ENCODE measurements around the gene RACK1. TPM values are rescaled to one million over a fixed set of nuclear protein-coding genes. Genes with fewer than 3 reads are reported as not detected.
"Not testable (repeated sequence)": the region's sequence is repeated elsewhere in the genome, so short reads cannot be mapped to it uniquely, and the experiment has no call there.

RACK1 gene
- total RNA-seq, 1 experiment from 2014 or later = 4,541 TPM

DNA sequence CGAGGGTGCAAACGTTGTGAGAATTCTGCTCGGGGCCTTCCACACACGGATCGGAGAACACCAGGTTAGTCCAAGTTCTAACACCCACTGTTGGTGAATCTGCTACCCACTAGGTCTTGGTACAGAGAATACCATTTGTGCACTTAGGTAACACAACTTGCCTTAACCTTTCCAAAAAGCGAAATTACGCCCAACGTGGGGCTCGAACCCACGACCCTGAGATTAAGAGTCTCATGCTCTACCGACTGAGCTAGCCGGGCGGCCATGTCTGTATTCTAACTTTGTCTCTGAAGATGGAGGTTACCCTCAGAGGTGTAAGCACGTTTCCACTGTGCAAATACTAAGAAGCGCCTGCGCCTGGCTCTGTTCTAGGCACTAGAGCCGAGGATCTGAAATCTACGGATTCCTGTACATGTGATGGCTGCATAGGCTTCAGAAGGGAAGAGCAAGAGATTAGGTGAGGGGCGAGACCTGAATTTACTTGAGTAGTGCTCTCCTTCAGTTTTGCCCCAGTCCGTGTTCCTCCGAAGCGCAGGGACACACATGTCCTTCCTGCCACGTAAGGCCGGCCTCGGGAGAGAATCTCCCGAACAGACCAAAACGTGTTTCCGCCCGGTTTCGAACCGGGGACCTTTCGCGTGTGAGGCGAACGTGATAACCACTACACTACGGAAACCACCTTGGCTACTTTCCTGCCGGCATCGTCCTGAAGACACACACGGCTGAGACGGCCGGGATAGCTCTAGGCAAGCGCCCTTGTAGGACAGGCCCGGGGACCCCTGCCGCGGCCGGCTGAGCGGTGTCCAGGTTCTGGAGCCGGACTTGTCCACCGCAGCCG is 21.7 kb downstream of the RACK1 start:
- peak; percentile 98 for DNase-seq (ENCODE audit: low read depth)
- in situ Hi-C loops (cut with HindIII; ENCODE audit: low pct_unique_long_range_greater_than_20kb, low sequenced_read_pairs) = no loop called here

GRCh38 chr5:181221105-181221791 is 22.5 kb downstream of the RACK1 start:
- no peak for DNase-seq (ENCODE audit: low read depth)
- in situ Hi-C loops (cut with HindIII; ENCODE audit: low pct_unique_long_range_greater_than_20kb, low sequenced_read_pairs) = no loop called here

GRCh38 chr5:181220178-181220515 is 23.6 kb downstream of the RACK1 start:
- DNase-seq (ENCODE audit: low read depth) = no peak
- in situ Hi-C loops (cut with HindIII; ENCODE audit: low pct_unique_long_range_greater_than_20kb, low sequenced_read_pairs) = no loop called here

DNA sequence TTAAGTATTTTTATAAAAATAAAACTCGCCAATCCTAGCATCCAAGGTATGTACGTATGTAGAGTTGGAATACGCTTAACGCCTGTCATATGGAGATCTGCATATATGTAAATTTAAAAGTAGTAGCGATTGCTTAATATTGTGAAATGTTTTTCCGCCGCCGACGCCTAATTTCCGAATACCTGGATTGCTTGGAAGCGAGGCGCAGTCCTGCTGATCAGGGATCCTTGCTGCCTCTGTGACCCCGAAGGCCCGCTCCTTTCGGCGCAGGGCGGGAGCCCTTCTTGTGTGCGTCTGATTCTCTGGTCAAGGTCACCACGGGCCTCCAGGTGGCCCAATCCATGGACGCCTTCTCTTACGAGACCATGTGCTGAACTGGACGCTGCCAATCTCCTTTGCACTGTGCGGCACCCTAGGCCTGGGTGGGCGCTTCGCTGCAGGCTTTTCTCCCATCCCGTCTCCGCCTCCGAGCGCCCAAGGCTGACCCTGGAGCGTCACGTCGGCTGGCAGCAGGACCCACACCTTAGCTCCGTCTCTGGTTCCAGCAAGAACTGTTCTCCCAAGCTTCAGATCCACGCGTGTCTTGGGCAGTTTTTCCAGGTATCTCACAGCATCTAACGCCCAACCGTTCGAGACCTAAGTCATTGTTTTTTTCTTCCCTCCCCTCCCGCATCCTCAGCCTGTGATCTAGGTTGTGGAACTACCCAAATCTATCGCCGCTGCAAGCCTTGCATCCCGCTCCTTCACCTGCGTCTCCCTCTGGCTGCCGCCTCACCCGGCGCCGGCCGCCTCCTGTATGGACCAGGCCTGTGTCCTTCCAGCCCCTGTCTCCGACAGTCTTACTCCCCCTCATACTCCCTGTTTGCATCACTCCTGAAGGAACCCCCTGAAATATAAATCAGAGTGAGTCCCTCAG is 24.2 kb downstream of the RACK1 start:
- in situ Hi-C loops (cut with HindIII; ENCODE audit: low pct_unique_long_range_greater_than_20kb, low sequenced_read_pairs) = no loop called here
- DNase-seq (ENCODE audit: low read depth) = no peak

DNA sequence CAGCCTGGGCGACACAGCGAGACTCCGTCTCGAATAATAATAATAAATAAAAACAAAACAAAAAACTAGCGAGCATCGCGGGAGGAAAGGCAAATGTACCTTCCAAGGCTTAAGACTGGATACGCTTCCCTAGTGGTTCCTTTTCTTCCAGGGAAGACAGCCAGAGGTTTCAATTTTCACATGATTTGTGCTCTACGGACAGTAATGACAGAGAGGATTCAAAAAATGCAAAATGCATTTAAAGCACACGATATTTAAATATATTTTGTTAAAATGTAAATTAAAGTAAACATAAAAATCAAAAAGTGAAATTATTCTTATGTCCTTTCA is 24.9 kb downstream of the RACK1 start:
- in situ Hi-C loops (cut with HindIII; ENCODE audit: low pct_unique_long_range_greater_than_20kb, low sequenced_read_pairs) = no loop called here
- no peak for DNase-seq (ENCODE audit: low read depth)

GRCh38 chr5:181217803-181218062 is 26.0 kb downstream of the RACK1 start:
- no peak for DNase-seq (ENCODE audit: low read depth)
- in situ Hi-C loops (cut with HindIII; ENCODE audit: low pct_unique_long_range_greater_than_20kb, low sequenced_read_pairs) = no loop called here

- in situ Hi-C loops (cut with HindIII; ENCODE audit: low pct_unique_long_range_greater_than_20kb, low sequenced_read_pairs) = no loop called here
- DNase-seq (ENCODE audit: low read depth) = peak; percentile 83
Observed at GRCh38 chr5:181217111-181217802, 26.4 kb downstream of the RACK1 start.

DNA sequence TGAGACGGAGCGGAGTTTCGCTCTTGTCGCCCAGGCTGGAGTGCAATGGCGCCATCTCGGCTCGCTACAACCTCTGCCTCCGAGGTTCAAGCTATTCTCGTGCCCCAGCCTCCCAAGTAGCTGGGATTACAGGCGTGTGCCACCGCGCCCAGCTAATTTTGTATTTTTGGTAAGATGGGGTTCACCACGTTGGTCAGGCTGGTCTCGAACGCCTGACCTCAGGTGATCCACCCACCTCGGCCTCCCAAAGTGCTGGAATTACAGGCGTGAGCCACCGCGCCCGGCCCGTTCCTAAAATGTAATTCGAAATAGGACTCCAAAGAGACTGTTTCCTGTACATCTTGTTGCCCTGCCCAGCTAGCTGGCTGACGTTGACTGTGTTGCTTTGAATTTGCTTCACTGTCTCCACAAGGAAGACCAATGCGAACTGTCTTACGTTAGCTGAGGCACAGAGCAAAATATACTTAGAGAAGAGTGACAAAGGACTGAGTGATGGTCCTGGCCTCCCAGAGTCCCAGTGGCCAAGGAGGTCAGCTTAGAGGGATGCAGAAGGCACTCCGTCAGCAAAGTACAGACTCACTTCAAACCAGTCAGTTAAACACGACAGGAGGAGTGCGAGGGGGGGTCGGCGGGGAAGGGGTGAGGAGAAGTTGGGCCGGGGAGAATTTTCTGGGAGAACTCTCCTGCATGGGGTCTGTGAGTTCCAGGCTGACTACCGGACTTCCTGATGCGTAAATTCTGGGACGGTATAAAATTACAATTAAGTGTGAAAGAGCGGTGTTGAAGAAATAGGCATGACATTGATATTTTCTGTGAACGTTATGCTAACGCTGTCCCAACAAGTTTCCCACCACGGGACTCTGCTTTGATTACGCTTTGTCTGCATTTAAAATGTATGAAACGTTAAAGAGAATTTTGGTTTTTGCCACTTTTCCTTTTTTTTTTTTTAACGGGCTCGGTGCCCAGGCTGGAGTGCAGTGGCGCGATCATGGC is 27.4 kb downstream of the RACK1 start:
- DNase-seq (ENCODE audit: low read depth) = peak; percentile 74

GRCh38 chr5:181214249-181214648 is 29.5 kb downstream of the RACK1 start:
- in situ Hi-C loops (cut with HindIII; ENCODE audit: low pct_unique_long_range_greater_than_20kb, low sequenced_read_pairs) = not testable (repeated sequence)

More for the DNA sequence above, 27.4 kb downstream of the RACK1 start:
- in situ Hi-C loops (cut with HindIII; ENCODE audit: low pct_unique_long_range_greater_than_20kb, low sequenced_read_pairs) = no loop called here

GRCh38 chr5:181212934-181213333 is 30.8 kb downstream of the RACK1 start:
- DNase-seq (ENCODE audit: low read depth) = no peak
- in situ Hi-C loops (cut with HindIII; ENCODE audit: low pct_unique_long_range_greater_than_20kb, low sequenced_read_pairs) = no loop called here

More at GRCh38 chr5:181214249-181214648, 29.5 kb downstream of the RACK1 start:
- not testable (repeated sequence) for DNase-seq (ENCODE audit: low read depth)

DNA sequence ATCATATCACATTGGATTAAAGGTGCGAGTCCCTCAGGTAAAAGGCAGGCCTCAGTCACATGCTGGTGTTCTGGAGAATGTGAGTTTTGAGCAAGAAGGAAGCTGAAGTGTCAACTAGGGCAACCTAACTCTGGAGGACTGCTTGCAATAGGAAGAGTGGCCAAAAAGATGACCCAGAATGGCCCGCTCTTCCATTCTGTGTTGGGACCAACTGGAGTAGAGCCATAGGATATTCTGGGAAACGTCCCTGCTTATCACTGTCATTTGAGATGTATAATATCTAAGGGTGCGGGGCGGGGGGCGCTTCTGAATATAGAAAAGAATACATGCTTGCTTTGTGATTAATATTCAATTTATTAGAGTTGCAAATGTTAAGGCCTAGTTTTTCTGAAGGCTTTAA is 31.6 kb downstream of the RACK1 start:
- DNase-seq (ENCODE audit: low read depth) = no peak
- in situ Hi-C loops (cut with HindIII; ENCODE audit: low pct_unique_long_range_greater_than_20kb, low sequenced_read_pairs) = no loop called here

DNA sequence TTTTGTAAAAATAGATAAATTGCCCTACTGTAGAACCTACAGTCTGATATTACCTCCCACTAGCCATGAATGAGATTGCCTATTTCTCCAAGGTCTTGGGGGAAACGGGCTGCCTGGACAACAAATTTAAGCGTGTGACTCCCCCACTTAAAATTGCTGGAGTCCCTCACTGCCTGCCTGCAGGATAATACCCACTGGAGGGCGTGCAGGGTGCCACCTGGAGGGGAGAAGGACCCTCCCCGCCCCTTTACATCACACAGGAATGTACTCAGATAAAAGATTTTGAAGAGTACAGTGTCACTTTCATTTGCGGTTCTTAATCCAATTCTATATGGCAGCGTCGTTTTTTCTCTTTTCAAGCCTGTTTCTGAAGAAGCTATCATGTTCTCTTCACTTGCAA is 32.5 kb downstream of the RACK1 start:
- DNase-seq (ENCODE audit: low read depth) = no peak
- in situ Hi-C loops (cut with HindIII; ENCODE audit: low pct_unique_long_range_greater_than_20kb, low sequenced_read_pairs) = no loop called here

- DNase-seq (ENCODE audit: low read depth); in situ Hi-C loops (cut with HindIII; ENCODE audit: low pct_unique_long_range_greater_than_20kb, low sequenced_read_pairs): not testable (repeated sequence)
Observed at GRCh38 chr5:181210698-181211097, 33.0 kb downstream of the RACK1 start.

DNA sequence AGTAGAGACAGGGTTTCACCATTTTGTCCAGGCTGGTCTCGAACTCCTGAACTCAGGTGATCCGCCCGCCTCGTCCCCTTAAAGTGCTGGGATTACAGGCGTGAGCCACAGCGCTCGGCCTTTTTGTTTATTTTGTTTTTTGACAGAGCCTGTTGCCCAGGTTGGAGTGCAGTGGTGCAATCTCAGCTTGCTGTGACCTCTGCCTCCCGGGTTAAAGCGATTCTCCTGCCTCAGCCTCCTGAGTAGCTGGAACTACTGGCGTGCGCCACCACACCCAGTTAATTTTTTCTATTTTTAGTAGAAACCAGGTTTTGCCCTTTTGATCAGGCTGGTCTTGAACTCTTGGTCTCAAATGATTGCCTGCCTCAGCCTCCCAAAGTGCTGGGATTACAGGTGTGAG is 33.6 kb downstream of the RACK1 start:
- in situ Hi-C loops (cut with HindIII; ENCODE audit: low pct_unique_long_range_greater_than_20kb, low sequenced_read_pairs); DNase-seq (ENCODE audit: low read depth): not testable (repeated sequence)

- in situ Hi-C loops (cut with HindIII; ENCODE audit: low pct_unique_long_range_greater_than_20kb, low sequenced_read_pairs); DNase-seq (ENCODE audit: low read depth): not testable (repeated sequence)
Observed at GRCh38 chr5:181209006-181209405, 34.7 kb downstream of the RACK1 start.

DNA sequence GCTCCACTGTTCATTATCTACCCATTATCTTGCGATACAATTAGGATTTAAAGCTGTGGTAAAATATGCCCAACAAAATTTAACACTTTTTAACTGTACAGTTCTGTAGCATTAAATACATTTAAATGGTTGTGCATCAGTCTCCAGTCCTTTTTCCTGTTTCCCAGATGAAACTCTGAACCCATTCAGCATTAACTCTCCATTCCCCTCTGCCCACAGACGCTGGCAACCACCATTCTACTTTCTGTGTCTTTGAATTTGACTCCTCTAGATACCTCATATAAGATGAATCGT is 35.8 kb downstream of the RACK1 start:
- no peak for DNase-seq (ENCODE audit: low read depth)
- in situ Hi-C loops (cut with HindIII; ENCODE audit: low pct_unique_long_range_greater_than_20kb, low sequenced_read_pairs) = no loop called here

DNA sequence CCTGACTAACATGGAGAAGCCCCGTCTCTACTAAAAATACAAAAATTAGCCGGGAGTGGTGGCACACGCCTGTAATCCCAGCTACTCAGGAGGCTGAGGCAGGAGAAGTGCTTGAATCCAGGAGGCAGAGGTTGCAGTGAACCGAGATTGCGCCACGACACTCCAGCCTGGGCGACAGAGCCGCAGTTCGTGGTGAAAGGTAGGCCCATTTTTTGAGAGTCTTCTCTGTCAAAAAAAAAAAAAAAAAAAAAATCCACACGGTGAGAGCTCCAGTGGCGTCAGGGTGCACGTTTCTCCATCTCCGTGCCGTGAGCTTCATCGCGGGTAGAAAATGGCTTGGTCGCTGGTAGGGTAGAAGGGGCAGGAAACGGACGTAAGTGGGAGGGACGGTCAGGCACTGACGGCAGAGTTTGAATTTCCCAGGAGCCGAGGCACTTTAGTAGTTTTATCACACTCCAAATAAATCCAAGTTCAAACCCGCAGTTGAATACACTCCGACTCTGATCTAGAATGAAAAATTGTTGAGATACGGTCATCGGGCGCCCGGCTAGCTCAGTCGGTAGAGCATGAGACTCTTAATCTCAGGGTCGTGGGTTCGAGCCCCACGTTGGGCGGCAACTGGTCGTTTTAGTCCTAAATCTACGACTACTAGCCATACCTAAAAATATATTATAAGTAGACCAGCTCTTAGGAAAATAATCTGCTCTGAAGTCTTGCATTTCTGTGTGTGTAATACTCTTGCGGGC is 36.3 kb downstream of the RACK1 start:
- in situ Hi-C loops (cut with HindIII; ENCODE audit: low pct_unique_long_range_greater_than_20kb, low sequenced_read_pairs) = no loop called here
- DNase-seq (ENCODE audit: low read depth) = peak; percentile 95
